Measurements from ENCODE around the gene ZGPAT. TPM values are rescaled to one million over a fixed set of nuclear protein-coding genes. Genes with fewer than 3 reads are reported as not detected.

Gene ZGPAT
- total and polyA plus RNA-seq, 9 of the 15 experiments (the other 6 are each of a cell fraction or from before 2014, with no cell fraction given): 0.14 to 26.6 (median 7.4) TPM

DNA sequence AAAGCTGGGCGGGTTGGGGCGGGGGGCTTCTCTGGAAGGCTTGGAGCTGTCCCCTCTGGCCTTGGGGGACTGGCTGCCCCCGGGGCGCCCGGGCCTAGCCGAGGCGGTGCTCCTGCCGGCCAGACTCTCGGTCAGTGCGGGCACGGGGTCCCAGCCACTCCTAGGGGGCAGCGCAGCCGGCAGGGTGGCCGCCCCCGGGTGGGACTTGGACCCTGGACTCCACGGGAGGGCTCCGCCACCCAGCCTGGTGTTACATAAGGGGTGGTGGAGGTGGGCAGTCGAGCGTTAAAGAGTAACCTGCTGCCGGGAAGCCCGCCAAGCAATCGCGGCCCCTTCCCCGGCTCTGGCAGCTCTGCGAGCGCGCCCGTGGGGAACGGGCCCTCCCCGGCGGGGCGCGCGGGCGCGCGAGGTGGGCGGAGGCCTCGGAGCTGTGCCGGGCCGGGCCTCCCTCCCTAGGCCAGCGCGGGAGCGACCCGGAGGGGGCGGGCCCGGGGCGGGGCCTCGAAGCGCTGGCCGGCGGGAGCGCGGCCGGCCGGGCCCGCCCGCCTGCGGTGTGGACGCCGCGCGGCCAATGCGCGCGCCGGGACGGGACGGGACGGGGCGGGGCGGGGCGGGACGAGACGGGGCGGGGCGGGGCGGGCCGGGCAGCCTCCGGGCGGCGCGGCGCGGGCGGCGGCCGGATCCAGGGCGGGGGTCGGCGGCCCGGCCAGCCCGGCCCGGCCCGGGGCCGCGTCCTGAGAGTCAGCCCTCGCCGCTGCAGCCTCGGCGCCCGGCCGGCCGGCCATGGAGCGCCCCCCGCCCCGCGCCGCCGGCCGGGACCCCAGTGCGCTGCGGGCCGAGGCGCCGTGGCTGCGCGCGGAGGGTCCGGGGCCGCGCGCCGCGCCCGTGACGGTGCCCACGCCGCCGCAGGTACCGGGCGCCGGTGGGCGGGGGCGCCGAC lies 31.6 kb downstream of the ZGPAT start, which contains the start of gene SLC2A4RG (continued):
- TF ChIP-seq, protein P1, sequence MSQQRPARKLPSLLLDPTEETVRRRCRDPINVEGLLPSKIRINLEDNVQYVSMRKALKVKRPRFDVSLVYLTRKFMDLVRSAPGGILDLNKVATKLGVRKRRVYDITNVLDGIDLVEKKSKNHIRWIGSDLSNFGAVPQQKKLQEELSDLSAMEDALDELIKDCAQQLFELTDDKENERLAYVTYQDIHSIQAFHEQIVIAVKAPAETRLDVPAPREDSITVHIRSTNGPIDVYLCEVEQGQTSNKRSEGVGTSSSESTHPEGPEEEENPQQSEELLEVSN (IDR thresholded peaks at IDR 0.05; ENCODE audit: borderline replicate concordance in 1 of 2, extremely low read depth in 1 of 2, insufficient read depth in 1 of 2, insufficient read length in 1 of 2, low read depth in 1 of 2, low read length in 1 of 2, poor library complexity in 1 of 2, severe bottlenecking in 1 of 2): peak in 1 of 2 experiments; percentile 10
- TF ChIP-seq ZKSCAN3 (CRISPR knock-in tag; IDR thresholded peaks at IDR 0.05) (no peak), HNRNPK (IDR thresholded peaks at IDR 0.05; ENCODE audit: low read depth, low read length, poor library complexity, severe bottlenecking) (no peak), ZBTB8A (IDR thresholded peaks at IDR 0.05; ENCODE audit: partially characterized antibody) (no peak), POLR2H (tag; IDR thresholded peaks at IDR 0.05; ENCODE audit: low read depth) (0 out of 2 replicates have a peak, but pooled peaks have one; percentile 27), RB1 (IDR thresholded peaks at IDR 0.05; ENCODE audit: low read depth) (peak; percentile 76), ZNF384 (IDR thresholded peaks at IDR 0.05; ENCODE audit: low read depth, low read length) (no peak), JUN (IDR thresholded peaks at IDR 0.05; ENCODE audit: borderline replicate concordance, low read depth, low read length) (peak; percentile 6; the same call in 1 of the 2 replicates), JUN (CRISPR knock-in tag; IDR thresholded peaks at IDR 0.05; ENCODE audit: borderline replicate concordance) (no peak), ZNF444 (CRISPR knock-in tag; IDR thresholded peaks at IDR 0.05) (no peak), ZNF12 (CRISPR knock-in tag; IDR thresholded peaks at IDR 0.05) (peak; percentile 75; the same call in 1 of the 2 replicates), POLR2B (IDR thresholded peaks at IDR 0.05; ENCODE audit: low read depth, partially characterized antibody) (peak; percentile 15), GABPB1 (CRISPR knock-in tag; IDR thresholded peaks at IDR 0.05) (no peak), FOSL1 (tag; conservative IDR thresholded peaks at IDR 0.05) (0 out of 2 replicates have a peak, but pooled peaks have one; percentile 12), SIN3A (IDR thresholded peaks at IDR 0.05; ENCODE audit: borderline replicate concordance in 2 of 2, control insufficient read depth in 1 of 2, low read depth in 2 of 2, low read length in 2 of 2) (no peak; a peak in 1 of 4 replicates), CBX3 (IDR thresholded peaks at IDR 0.05; ENCODE audit: borderline replicate concordance in 1 of 2, low read length in 2 of 2) (no peak), RBFOX2 (IDR thresholded peaks at IDR 0.05; ENCODE audit: low read depth, low read length) (peak; percentile 45; the same call in 1 of the 2 replicates), SUPT5H (IDR thresholded peaks at IDR 0.05) (peak; percentile 34; the same call in 1 of the 2 replicates), CREB1 (IDR thresholded peaks at IDR 0.05) (peak; percentile 6; the same call in 1 of the 2 replicates), CREB1 (CRISPR knock-in tag; IDR thresholded peaks at IDR 0.05) (0 out of 2 replicates have a peak, but pooled peaks have one; percentile 41), C11orf30 (IDR thresholded peaks at IDR 0.05; ENCODE audit: low read depth) (no peak)
- TF ChIP-seq, protein P2, sequence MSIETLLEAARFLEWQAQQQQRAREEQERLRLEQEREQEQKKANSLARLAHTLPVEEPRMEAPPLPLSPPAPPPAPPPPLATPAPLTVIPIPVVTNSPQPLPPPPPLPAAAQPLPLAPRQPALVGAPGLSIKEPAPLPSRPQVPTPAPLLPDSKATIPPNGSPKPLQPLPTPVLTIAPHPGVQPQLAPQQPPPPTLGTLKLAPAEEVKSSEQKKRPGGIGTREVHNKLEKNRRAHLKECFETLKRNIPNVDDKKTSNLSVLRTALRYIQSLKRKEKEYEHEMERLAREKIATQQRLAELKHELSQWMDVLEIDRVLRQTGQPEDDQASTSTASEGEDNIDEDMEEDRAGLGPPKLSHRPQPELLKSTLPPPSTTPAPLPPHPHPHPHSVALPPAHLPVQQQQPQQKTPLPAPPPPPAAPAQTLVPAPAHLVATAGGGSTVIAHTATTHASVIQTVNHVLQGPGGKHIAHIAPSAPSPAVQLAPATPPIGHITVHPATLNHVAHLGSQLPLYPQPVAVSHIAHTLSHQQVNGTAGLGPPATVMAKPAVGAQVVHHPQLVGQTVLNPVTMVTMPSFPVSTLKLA (conservative IDR thresholded peaks at IDR 0.05): 0 out of 4 replicates have a peak, but pooled peaks of 1 of the 2 experiments have one; percentile 21
